Measurements from ENCODE around the gene OR13H1.

OR13H1 gene

DNA sequence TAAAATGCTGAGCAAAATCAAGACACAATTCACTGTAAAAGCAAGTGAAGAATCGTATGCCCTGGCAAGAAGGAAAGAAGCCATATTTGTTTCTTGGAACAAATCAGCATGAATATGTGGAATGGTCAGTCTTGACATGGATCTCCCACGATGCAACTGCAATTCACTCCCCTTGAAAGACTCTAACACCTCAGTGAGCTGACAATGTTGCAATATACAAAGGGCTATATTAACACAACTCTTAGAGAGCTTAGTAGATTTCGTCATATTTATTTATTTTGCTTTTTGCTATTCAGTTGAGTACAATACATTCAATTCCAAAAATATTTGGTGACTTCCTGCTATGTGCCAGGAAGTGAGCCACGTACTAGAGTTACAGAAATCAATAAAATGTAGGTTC lies 14.7 kb downstream of the OR13H1 start (continued):
- TF ChIP-seq, protein P1, sequence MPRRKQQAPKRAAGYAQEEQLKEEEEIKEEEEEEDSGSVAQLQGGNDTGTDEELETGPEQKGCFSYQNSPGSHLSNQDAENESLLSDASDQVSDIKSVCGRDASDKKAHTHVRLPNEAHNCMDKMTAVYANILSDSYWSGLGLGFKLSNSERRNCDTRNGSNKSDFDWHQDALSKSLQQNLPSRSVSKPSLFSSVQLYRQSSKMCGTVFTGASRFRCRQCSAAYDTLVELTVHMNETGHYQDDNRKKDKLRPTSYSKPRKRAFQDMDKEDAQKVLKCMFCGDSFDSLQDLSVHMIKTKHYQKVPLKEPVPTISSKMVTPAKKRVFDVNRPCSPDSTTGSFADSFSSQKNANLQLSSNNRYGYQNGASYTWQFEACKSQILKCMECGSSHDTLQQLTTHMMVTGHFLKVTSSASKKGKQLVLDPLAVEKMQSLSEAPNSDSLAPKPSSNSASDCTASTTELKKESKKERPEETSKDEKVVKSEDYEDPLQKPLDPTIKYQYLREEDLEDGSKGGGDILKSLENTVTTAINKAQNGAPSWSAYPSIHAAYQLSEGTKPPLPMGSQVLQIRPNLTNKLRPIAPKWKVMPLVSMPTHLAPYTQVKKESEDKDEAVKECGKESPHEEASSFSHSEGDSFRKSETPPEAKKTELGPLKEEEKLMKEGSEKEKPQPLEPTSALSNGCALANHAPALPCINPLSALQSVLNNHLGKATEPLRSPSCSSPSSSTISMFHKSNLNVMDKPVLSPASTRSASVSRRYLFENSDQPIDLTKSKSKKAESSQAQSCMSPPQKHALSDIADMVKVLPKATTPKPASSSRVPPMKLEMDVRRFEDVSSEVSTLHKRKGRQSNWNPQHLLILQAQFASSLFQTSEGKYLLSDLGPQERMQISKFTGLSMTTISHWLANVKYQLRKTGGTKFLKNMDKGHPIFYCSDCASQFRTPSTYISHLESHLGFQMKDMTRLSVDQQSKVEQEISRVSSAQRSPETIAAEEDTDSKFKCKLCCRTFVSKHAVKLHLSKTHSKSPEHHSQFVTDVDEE (CRISPR knock-in tag; IDR thresholded peaks at IDR 0.05) = no peak
- TF ChIP-seq, protein P2, sequence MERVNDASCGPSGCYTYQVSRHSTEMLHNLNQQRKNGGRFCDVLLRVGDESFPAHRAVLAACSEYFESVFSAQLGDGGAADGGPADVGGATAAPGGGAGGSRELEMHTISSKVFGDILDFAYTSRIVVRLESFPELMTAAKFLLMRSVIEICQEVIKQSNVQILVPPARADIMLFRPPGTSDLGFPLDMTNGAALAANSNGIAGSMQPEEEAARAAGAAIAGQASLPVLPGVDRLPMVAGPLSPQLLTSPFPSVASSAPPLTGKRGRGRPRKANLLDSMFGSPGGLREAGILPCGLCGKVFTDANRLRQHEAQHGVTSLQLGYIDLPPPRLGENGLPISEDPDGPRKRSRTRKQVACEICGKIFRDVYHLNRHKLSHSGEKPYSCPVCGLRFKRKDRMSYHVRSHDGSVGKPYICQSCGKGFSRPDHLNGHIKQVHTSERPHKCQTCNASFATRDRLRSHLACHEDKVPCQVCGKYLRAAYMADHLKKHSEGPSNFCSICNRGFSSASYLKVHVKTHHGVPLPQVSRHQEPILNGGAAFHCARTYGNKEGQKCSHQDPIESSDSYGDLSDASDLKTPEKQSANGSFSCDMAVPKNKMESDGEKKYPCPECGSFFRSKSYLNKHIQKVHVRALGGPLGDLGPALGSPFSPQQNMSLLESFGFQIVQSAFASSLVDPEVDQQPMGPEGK (CRISPR knock-in tag; IDR thresholded peaks at IDR 0.05; ENCODE audit: borderline replicate concordance) = no peak
- TF ChIP-seq PPARA (CRISPR knock-in tag; IDR thresholded peaks at IDR 0.05; ENCODE audit: borderline replicate concordance) = no peak
- TF ChIP-seq ZFP3 (CRISPR knock-in tag; IDR thresholded peaks at IDR 0.05) = no peak
- no peak for TF ChIP-seq ZNF8 (CRISPR knock-in tag; IDR thresholded peaks at IDR 0.05)
- no peak for TF ChIP-seq ZFP30 (CRISPR knock-in tag; IDR thresholded peaks at IDR 0.05)
- TF ChIP-seq OSR1 (CRISPR knock-in tag; IDR thresholded peaks at IDR 0.05) = no peak

DNA sequence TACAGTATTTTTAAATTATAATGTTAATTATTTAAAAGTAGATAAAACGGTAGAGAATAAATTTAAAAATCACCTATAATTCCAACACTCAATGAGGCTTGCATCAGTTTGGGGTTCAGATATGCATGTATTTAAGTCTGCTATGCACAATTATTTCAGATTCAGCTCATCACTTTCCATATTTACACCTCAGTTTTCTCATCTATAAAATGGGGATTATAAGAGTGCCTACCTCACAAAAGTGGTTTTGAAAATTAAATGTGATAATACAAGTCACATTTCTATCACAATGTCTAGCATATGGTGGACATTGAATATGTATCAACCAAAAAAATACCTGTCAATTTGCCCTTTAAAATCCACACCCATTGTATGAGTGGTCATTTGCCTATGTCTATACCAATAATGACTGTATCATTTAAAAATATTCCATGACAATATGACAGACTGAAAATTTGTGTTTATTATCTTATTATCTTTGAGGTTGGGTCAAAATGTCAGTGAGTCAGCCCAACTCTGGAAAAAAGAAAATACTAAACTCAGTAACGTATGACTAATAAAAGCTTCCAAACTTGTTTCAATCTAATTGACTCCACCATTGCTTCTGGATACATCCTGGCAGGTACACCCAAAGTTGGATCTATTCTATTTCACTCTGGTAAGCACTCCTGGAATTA lies 20.8 kb downstream of the OR13H1 start:
- TF ChIP-seq ISL1 (CRISPR knock-in tag; IDR thresholded peaks at IDR 0.05) (0 out of 2 replicates have a peak, but pooled peaks have one; percentile 10), PPARA (CRISPR knock-in tag; IDR thresholded peaks at IDR 0.05; ENCODE audit: borderline replicate concordance) (no peak), SNAI2 (CRISPR knock-in tag; IDR thresholded peaks at IDR 0.05) (no peak), ARNTL (CRISPR knock-in tag; IDR thresholded peaks at IDR 0.05; ENCODE audit: borderline replicate concordance, low read depth) (no peak), GLIS3 (CRISPR knock-in tag; IDR thresholded peaks at IDR 0.05) (no peak), ESRRG (CRISPR knock-in tag; IDR thresholded peaks at IDR 0.05) (no peak), TOX (CRISPR knock-in tag; IDR thresholded peaks at IDR 0.05; ENCODE audit: borderline replicate concordance) (no peak), ZNF70 (CRISPR knock-in tag; IDR thresholded peaks at IDR 0.05) (no peak)
- TF ChIP-seq, protein P3, sequence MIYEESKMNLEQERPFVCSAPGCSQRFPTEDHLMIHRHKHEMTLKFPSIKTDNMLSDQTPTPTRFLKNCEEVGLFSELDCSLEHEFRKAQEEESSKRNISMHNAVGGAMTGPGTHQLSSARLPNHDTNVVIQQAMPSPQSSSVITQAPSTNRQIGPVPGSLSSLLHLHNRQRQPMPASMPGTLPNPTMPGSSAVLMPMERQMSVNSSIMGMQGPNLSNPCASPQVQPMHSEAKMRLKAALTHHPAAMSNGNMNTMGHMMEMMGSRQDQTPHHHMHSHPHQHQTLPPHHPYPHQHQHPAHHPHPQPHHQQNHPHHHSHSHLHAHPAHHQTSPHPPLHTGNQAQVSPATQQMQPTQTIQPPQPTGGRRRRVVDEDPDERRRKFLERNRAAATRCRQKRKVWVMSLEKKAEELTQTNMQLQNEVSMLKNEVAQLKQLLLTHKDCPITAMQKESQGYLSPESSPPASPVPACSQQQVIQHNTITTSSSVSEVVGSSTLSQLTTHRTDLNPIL (CRISPR knock-in tag; IDR thresholded peaks at IDR 0.05; ENCODE audit: low read depth) = no peak
- ATAC-seq = no peak

DNA sequence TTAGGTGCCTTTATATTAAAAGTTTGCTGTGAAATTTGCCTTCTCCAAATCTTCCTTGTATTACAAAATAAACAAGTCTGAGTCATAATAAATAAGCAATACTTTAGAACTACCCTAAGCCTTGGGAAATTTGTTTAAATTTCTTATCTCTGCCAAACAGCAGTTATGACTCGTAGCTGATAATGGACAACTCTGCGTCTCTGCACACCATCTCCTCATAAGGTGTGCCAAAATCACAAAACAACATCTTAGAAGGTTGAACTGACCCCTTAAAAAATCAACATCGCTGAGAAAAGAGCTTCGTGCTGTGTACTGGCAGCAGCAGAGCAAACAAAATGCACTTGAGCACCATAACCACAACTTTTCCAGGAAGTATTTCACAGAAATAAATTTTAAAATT lies 22.0 kb downstream of the OR13H1 start:
- no peak for ATAC-seq

More for the DNA sequence above, 22.0 kb downstream of the OR13H1 start:
- TF ChIP-seq, protein P3 (CRISPR knock-in tag; IDR thresholded peaks at IDR 0.05; ENCODE audit: low read depth) = no peak
- TF ChIP-seq ARNTL (CRISPR knock-in tag; IDR thresholded peaks at IDR 0.05; ENCODE audit: borderline replicate concordance, low read depth) = no peak
- TF ChIP-seq, protein P2 (CRISPR knock-in tag; IDR thresholded peaks at IDR 0.05; ENCODE audit: borderline replicate concordance) = no peak
- TF ChIP-seq OSR1 (CRISPR knock-in tag; IDR thresholded peaks at IDR 0.05) = no peak
- no peak for TF ChIP-seq ZNF8 (CRISPR knock-in tag; IDR thresholded peaks at IDR 0.05)
- no peak for TF ChIP-seq PPARA (CRISPR knock-in tag; IDR thresholded peaks at IDR 0.05; ENCODE audit: borderline replicate concordance)
- no peak for TF ChIP-seq ZFP30 (CRISPR knock-in tag; IDR thresholded peaks at IDR 0.05)
- no peak for TF ChIP-seq GLIS3 (CRISPR knock-in tag; IDR thresholded peaks at IDR 0.05)
- no peak for TF ChIP-seq ZC3H10 (CRISPR knock-in tag; IDR thresholded peaks at IDR 0.05)
- TF ChIP-seq RARB (CRISPR knock-in tag; IDR thresholded peaks at IDR 0.05) = no peak
- no peak for TF ChIP-seq BACH2 (CRISPR knock-in tag; IDR thresholded peaks at IDR 0.05; ENCODE audit: borderline replicate concordance)
- no peak for TF ChIP-seq TOX (CRISPR knock-in tag; IDR thresholded peaks at IDR 0.05; ENCODE audit: borderline replicate concordance)
- TF ChIP-seq TCF4 (CRISPR knock-in tag; IDR thresholded peaks at IDR 0.05; ENCODE audit: borderline replicate concordance) = no peak
- no peak for TF ChIP-seq CSDC2 (CRISPR knock-in tag; IDR thresholded peaks at IDR 0.05)
- no peak for TF ChIP-seq ISL1 (CRISPR knock-in tag; IDR thresholded peaks at IDR 0.05)
- TF ChIP-seq ESRRG (CRISPR knock-in tag; IDR thresholded peaks at IDR 0.05) = no peak
- TF ChIP-seq, protein P1 (CRISPR knock-in tag; IDR thresholded peaks at IDR 0.05) = no peak
- TF ChIP-seq ZNF70 (CRISPR knock-in tag; IDR thresholded peaks at IDR 0.05) = no peak
- TF ChIP-seq, protein P4, sequence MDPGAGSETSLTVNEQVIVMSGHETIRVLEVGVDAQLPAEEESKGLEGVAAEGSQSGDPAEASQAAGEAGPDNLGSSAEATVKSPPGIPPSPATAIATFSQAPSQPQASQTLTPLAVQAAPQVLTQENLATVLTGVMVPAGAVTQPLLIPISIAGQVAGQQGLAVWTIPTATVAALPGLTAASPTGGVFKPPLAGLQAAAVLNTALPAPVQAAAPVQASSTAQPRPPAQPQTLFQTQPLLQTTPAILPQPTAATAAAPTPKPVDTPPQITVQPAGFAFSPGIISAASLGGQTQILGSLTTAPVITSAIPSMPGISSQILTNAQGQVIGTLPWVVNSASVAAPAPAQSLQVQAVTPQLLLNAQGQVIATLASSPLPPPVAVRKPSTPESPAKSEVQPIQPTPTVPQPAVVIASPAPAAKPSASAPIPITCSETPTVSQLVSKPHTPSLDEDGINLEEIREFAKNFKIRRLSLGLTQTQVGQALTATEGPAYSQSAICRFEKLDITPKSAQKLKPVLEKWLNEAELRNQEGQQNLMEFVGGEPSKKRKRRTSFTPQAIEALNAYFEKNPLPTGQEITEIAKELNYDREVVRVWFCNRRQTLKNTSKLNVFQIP (CRISPR knock-in tag; IDR thresholded peaks at IDR 0.05; ENCODE audit: borderline replicate concordance, low read depth) = no peak
